ENCODE data around the gene ICAM5. TPM values are rescaled to one million over a fixed set of nuclear protein-coding genes. Genes with fewer than 3 reads are reported as not detected.

ICAM5 gene
- total and polyA plus RNA-seq, 9 of the 15 experiments (the other 6 are each of a cell fraction or from before 2014, with no cell fraction given) = 0.10 to 114 (median 13.7) TPM

DNA sequence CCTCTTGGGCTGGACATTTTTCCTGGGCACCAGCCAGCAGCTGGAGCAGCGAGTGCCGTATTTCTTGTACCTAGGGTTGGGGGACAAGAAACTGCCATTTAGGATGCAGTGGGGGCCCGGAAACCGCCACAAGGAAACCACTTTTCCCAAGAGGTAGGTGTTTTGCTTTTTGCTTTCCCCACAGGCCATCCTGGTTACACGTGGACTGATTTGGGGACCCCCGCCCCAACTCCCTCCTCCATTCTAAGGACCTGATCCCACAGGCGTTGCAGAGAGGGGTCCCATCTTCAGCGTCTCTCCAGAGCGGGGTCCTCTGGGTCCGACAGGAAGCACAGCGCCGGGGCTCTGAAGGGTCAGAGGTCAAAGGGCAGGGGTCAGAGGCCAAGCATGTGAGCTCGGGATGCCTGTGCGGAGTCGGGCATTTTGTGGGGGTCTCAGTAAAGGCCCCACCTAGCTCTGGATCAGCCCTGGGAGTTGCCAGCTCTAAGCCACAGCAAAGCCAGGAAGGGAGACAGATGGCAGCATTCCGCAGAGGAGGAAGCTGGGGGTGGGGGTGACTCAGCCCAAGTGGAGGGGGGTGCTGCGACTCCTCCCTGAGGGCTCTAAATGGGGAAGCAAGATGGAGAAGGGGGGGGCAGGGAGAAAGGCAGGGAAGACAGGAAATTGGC, 15.5 kb downstream of the ICAM5 start (continued):
- TF ChIP-seq, protein P1, sequence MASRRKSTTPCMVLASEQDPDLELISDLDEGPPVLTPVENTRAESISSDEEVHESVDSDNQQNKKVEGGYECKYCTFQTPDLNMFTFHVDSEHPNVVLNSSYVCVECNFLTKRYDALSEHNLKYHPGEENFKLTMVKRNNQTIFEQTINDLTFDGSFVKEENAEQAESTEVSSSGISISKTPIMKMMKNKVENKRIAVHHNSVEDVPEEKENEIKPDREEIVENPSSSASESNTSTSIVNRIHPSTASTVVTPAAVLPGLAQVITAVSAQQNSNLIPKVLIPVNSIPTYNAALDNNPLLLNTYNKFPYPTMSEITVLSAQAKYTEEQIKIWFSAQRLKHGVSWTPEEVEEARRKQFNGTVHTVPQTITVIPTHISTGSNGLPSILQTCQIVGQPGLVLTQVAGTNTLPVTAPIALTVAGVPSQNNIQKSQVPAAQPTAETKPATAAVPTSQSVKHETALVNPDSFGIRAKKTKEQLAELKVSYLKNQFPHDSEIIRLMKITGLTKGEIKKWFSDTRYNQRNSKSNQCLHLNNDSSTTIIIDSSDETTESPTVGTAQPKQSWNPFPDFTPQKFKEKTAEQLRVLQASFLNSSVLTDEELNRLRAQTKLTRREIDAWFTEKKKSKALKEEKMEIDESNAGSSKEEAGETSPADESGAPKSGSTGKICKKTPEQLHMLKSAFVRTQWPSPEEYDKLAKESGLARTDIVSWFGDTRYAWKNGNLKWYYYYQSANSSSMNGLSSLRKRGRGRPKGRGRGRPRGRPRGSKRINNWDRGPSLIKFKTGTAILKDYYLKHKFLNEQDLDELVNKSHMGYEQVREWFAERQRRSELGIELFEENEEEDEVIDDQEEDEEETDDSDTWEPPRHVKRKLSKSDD (conservative IDR thresholded peaks at IDR 0.05; ENCODE audit: low read length) = no peak
- TF ChIP-seq GABPA (tag; conservative IDR thresholded peaks at IDR 0.05; ENCODE audit: low read depth) (no peak), ZNF644 (tag; IDR thresholded peaks at IDR 0.05; ENCODE audit: low read depth) (no peak), KAT7 (CRISPR knock-in tag; IDR thresholded peaks at IDR 0.05; ENCODE audit: borderline replicate concordance) (no peak), TARDBP (IDR thresholded peaks at IDR 0.05) (no peak), CCAR2 (IDR thresholded peaks at IDR 0.05; ENCODE audit: low read depth, low read length) (no peak), NFIX (CRISPR knock-in tag; IDR thresholded peaks at IDR 0.05; ENCODE audit: low read depth) (no peak), HMG20A (CRISPR knock-in tag; conservative IDR thresholded peaks at IDR 0.05) (no peak), ZNF395 (CRISPR knock-in tag; IDR thresholded peaks at IDR 0.05) (no peak), ZFP1 (CRISPR knock-in tag; IDR thresholded peaks at IDR 0.05) (no peak), SNIP1 (IDR thresholded peaks at IDR 0.05; ENCODE audit: low read depth) (no peak), SMAD3 (CRISPR knock-in tag; conservative IDR thresholded peaks at IDR 0.05) (no peak), ZNF764 (CRISPR knock-in tag; IDR thresholded peaks at IDR 0.05; ENCODE audit: low read depth) (0 out of 2 replicates have a peak, but pooled peaks have one; percentile 34), JUND (IDR thresholded peaks at IDR 0.05; ENCODE audit: borderline replicate concordance, low read depth, low read length) (peak; percentile 76), JUND (tag; IDR thresholded peaks at IDR 0.05; ENCODE audit: borderline replicate concordance, low read depth, low read length) (peak; percentile 41; the same call in 1 of the 3 replicates), BDP1 (IDR thresholded peaks at IDR 0.05; ENCODE audit: insufficient read depth, insufficient read length) (no peak)
- TF ChIP-seq, protein P2, sequence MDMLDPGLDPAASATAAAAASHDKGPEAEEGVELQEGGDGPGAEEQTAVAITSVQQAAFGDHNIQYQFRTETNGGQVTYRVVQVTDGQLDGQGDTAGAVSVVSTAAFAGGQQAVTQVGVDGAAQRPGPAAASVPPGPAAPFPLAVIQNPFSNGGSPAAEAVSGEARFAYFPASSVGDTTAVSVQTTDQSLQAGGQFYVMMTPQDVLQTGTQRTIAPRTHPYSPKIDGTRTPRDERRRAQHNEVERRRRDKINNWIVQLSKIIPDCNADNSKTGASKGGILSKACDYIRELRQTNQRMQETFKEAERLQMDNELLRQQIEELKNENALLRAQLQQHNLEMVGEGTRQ (CRISPR knock-in tag; IDR thresholded peaks at IDR 0.05) = no peak
- TF ChIP-seq, protein P3, sequence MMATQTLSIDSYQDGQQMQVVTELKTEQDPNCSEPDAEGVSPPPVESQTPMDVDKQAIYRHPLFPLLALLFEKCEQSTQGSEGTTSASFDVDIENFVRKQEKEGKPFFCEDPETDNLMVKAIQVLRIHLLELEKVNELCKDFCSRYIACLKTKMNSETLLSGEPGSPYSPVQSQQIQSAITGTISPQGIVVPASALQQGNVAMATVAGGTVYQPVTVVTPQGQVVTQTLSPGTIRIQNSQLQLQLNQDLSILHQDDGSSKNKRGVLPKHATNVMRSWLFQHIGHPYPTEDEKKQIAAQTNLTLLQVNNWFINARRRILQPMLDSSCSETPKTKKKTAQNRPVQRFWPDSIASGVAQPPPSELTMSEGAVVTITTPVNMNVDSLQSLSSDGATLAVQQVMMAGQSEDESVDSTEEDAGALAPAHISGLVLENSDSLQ (IDR thresholded peaks at IDR 0.05) = no peak
- TF ChIP-seq, protein P4, sequence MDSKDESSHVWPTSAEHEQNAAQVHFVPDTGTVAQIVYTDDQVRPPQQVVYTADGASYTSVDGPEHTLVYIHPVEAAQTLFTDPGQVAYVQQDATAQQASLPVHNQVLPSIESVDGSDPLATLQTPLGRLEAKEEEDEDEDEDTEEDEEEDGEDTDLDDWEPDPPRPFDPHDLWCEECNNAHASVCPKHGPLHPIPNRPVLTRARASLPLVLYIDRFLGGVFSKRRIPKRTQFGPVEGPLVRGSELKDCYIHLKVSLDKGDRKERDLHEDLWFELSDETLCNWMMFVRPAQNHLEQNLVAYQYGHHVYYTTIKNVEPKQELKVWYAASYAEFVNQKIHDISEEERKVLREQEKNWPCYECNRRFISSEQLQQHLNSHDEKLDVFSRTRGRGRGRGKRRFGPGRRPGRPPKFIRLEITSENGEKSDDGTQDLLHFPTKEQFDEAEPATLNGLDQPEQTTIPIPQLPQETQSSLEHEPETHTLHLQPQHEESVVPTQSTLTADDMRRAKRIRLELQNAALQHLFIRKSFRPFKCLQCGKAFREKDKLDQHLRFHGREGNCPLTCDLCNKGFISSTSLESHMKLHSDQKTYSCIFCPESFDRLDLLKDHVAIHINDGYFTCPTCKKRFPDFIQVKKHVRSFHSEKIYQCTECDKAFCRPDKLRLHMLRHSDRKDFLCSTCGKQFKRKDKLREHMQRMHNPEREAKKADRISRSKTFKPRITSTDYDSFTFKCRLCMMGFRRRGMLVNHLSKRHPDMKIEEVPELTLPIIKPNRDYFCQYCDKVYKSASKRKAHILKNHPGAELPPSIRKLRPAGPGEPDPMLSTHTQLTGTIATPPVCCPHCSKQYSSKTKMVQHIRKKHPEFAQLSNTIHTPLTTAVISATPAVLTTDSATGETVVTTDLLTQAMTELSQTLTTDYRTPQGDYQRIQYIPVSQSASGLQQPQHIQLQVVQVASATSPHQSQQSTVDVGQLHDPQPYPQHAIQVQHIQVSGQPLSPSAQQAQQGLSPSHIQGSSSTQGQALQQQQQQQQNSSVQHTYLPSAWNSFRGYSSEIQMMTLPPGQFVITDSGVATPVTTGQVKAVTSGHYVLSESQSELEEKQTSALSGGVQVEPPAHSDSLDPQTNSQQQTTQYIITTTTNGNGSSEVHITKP (IDR thresholded peaks at IDR 0.05; ENCODE audit: partially characterized antibody) = peak; percentile 24

Measured in K562 (cell line).